KMS-11 (cell line): ENCODE measurements around the gene NSL1.

Experiments
- H2AFZ ChIP-seq: fragments of 200-600 bp; sonication (generic); 2 replicates; pipeline ENCODE4 v1.6.1; 2016; ENCODE audit warnings: antibody characterized with exemption, mixed run types, low read depth
- H3K27ac ChIP-seq: fragments of 200-600 bp; sonication (generic); 2 replicates; pipeline ENCODE4 v1.6.1; 2016; ENCODE audit warnings: mild to moderate bottlenecking, mixed run types
- H3K27me3 ChIP-seq: fragments of 200-600 bp; sonication (generic); 2 replicates; pipeline ENCODE4 v1.6.1; 2017; ENCODE audit warnings: mild to moderate bottlenecking, low read depth, mixed run types, moderate library complexity; ENCODE audit not compliant: insufficient read depth
- H3K36me3 ChIP-seq: fragments of 200-600 bp; sonication (generic); 2 replicates; pipeline ENCODE4 v1.6.1; 2017; ENCODE audit warnings: mild to moderate bottlenecking, mixed run types; ENCODE audit not compliant: insufficient read depth
- H3K4me1 ChIP-seq: fragments of 200-600 bp; sonication (generic); 2 replicates; pipeline ENCODE4 v1.6.1; 2016; ENCODE audit warnings: mild to moderate bottlenecking, low read depth, mixed run types; ENCODE audit not compliant: poor library complexity, severe bottlenecking
- H3K4me2 ChIP-seq: fragments of 200-600 bp; sonication (generic); 2 replicates; pipeline ENCODE4 v1.7.0; 2016; ENCODE audit warnings: mild to moderate bottlenecking, mixed run types
- H3K4me3 ChIP-seq: fragments of 200-600 bp; sonication (generic); IDR thresholded peaks from 2 replicates; pipeline ENCODE4 v1.6.1; 2017; ENCODE audit warnings: low read depth, low read length, mixed read lengths; ENCODE audit not compliant: insufficient read depth
- H3K79me2 ChIP-seq: fragments of 200-600 bp; sonication (generic); 2 replicates; pipeline ENCODE4 v1.6.1; 2016; ENCODE audit warnings: low read depth, mixed run types; ENCODE audit not compliant: insufficient read depth
- H3K9ac ChIP-seq: fragments of 200-600 bp; sonication (generic); 2 replicates; pipeline ENCODE4 v1.6.1; 2016; ENCODE audit warnings: mild to moderate bottlenecking, mixed run types
- H4K20me1 ChIP-seq: fragments of 200-600 bp; sonication (generic); 2 replicates; pipeline ENCODE4 v1.6.1; 2016; ENCODE audit warnings: mild to moderate bottlenecking, mixed run types; ENCODE audit not compliant: insufficient read depth
- TF ChIP-seq, protein P1 (sequence below): fragments of 200-600 bp; sonication (generic); conservative IDR thresholded peaks from 2 replicates; pipeline ENCODE4 v1.6.1; 2017; ENCODE audit warnings: low read depth, mild to moderate bottlenecking, antibody characterized with exemption, low read length, moderate library complexity, mixed read lengths

The NSL1 gene

DNA sequence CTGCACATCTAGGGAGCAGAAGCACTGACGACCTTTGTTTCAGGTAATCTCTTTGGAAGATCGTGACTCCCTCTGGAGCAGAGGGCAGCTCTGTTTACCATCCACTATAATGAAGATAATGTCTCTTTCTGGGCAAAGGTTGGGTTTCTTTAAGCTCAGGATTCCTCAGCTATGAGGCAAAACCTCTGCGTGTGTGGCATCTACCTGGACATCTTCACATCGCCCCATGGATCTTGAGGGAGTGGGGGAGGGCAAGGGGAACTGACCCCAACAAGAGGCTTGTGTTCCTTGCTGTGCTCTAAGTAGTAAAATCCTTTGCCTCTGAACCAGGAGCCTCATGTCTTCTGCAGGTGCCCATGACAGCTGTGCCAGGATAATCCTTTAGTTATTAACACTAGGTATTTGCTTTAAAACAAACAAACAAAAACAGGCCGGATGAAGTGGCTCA lies 36.3 kb upstream of the NSL1 start:
- H3K27me3 ChIP-seq, result no peaks in the 10 kb centered on the region
- no peaks in the 10 kb centered on the region for H4K20me1 ChIP-seq
- H3K27ac ChIP-seq, result no peak overlapping the region
- no peaks in the 10 kb centered on the region for H3K36me3 ChIP-seq
- H2AFZ ChIP-seq, result no peak overlapping the region
- TF ChIP-seq, protein P1, sequence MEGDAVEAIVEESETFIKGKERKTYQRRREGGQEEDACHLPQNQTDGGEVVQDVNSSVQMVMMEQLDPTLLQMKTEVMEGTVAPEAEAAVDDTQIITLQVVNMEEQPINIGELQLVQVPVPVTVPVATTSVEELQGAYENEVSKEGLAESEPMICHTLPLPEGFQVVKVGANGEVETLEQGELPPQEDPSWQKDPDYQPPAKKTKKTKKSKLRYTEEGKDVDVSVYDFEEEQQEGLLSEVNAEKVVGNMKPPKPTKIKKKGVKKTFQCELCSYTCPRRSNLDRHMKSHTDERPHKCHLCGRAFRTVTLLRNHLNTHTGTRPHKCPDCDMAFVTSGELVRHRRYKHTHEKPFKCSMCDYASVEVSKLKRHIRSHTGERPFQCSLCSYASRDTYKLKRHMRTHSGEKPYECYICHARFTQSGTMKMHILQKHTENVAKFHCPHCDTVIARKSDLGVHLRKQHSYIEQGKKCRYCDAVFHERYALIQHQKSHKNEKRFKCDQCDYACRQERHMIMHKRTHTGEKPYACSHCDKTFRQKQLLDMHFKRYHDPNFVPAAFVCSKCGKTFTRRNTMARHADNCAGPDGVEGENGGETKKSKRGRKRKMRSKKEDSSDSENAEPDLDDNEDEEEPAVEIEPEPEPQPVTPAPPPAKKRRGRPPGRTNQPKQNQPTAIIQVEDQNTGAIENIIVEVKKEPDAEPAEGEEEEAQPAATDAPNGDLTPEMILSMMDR, result no peak
- no peak overlapping the region for H3K9ac ChIP-seq
- H3K4me1 ChIP-seq, result no peaks in the 10 kb centered on the region
- no peak overlapping the region for H3K4me2 ChIP-seq
- H3K79me2 ChIP-seq, result no peaks in the 10 kb centered on the region
- H3K4me3 ChIP-seq, result no peak overlapping the region

DNA sequence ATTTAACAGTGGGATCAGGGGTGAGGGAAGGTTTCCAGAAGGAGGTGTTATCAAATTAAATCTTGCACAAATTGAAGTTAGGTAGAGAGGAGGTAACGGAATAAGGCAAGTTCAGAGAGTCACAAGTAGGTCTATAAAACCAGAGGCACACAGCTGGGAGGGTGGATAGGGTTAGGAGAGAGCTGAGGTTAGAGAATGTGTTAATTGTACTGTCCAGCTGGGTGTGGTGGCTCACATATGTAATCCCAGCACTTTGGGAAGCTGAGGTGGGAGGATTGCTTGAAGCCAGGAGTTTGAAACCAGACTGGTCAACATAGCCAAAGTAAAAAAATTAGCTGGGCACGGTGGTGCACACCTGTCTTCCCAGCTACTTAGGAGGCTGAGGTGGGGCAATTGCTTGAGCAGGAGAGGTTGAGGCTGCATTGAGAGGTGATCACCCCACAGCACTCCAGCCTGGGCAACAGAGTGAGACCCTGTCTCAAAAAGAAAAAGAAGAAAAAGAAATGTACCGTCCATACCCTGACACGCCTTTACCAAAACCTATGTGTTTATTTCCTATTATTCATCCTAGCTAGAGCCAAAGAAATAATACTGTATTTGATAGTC lies 35.7 kb upstream of the NSL1 start:
- H3K4me2 ChIP-seq, result no peak overlapping the region
- no peaks in the 10 kb centered on the region for H3K79me2 ChIP-seq
- no peaks in the 10 kb centered on the region for H3K36me3 ChIP-seq
- H3K9ac ChIP-seq, result no peak overlapping the region
- TF ChIP-seq, protein P1, result no peak
- H3K4me1 ChIP-seq, result no peaks in the 10 kb centered on the region
- no peak overlapping the region for H3K27ac ChIP-seq
- H2AFZ ChIP-seq, result no peak overlapping the region
- H4K20me1 ChIP-seq, result no peaks in the 10 kb centered on the region
- H3K4me3 ChIP-seq, result no peak overlapping the region
- no peaks in the 10 kb centered on the region for H3K27me3 ChIP-seq

DNA sequence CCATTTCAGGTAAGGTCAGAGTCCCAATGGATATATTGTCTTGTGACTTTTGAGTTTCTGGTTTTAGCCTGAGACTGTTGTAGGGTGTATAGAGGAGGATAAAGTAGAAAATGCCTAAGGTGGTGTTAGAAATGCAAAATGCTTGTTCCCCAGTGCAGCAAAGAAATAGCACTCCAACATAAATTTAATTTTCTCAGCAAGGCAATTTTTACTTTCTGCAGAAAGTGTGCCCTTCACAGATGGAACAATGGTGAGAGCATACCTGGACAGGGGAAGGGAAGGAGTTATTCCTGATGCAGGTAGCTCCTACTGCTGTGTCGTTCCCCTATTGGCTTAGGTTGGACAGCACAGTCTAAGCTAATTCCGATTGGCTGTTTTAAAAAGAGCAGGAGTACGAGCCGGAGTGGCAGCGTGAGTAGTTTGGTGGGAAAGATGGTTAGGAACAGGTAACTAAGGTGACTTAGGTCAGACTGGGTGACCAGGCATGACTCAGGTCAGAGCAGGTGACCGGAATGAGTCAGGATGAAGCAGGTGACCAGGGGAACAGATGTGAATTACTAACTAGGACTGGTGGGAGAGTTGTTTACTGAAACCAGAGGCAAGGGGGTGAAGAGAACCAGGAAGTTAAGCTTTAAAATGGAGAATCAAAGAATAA lies 34.3 kb upstream of the NSL1 start:
- H3K36me3 ChIP-seq, result no peaks in the 10 kb centered on the region
- H3K27me3 ChIP-seq, result no peaks in the 10 kb centered on the region
- no peaks in the 10 kb centered on the region for H4K20me1 ChIP-seq
- H3K4me3 ChIP-seq, result no peak overlapping the region
- no peaks in the 10 kb centered on the region for H3K79me2 ChIP-seq
- H2AFZ ChIP-seq, result no peak overlapping the region
- H3K9ac ChIP-seq, result no peak overlapping the region
- TF ChIP-seq, protein P1, result no peak
- H3K27ac ChIP-seq, result no peak overlapping the region
- H3K4me2 ChIP-seq, result no peak overlapping the region
- H3K4me1 ChIP-seq, result no peaks in the 10 kb centered on the region

DNA sequence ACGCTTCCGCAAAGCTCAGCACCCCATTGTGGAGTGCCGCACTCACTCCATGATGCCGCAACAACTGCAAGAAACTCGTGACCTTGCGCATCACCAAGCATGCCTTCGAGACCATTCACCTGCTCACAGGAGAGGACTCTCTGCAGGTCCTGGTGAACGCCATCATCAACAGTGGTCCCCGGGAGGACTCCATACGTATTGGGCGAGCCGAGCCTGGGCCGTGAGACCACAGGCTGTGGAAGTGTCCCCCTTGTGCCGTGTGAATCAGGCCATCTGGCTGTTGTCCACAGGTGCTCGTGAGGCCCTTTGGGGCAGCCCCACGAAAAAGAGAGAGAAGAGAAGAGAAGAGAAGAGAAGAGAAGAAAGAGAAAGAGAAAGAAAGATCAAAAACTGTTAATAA lies 32.6 kb upstream of the NSL1 start:
- Histone ChIP-seq H2AFZ (no peak overlapping the region), H3K79me2 (no peaks in the 10 kb centered on the region), H3K27ac (no peak overlapping the region), H3K4me3 (no peak overlapping the region), H3K27me3 (no peaks in the 10 kb centered on the region), H3K4me2 (no peak overlapping the region), H3K4me1 (no peaks in the 10 kb centered on the region), H4K20me1 (no peaks in the 10 kb centered on the region), H3K36me3 (no peaks in the 10 kb centered on the region), H3K9ac (no peak overlapping the region)
- TF ChIP-seq, protein P1, result no peak
